Breast epithelium (tissue), 3 donors: ENCODE data around the gene LYL1.

Source experiments
- POLR2A ChIP-seq: fragments of 450-650 bp; IDR thresholded peaks from one replicate; pipeline ENCODE4 v1.6.1; 2016; ENCODE audit warnings: antibody characterized with exemption, mild to moderate bottlenecking, moderate library complexity
- TF ChIP-seq, protein P1 (sequence below), 3 donors: fragments of 450-650 bp; IDR thresholded peaks; one replicate each; pipeline ENCODE4 v1.5.1; 2016 to 2017; ENCODE audit warnings: antibody characterized with exemption in 3 of 3, mild to moderate bottlenecking in 3 of 3, moderate library complexity in 3 of 3

DNA sequence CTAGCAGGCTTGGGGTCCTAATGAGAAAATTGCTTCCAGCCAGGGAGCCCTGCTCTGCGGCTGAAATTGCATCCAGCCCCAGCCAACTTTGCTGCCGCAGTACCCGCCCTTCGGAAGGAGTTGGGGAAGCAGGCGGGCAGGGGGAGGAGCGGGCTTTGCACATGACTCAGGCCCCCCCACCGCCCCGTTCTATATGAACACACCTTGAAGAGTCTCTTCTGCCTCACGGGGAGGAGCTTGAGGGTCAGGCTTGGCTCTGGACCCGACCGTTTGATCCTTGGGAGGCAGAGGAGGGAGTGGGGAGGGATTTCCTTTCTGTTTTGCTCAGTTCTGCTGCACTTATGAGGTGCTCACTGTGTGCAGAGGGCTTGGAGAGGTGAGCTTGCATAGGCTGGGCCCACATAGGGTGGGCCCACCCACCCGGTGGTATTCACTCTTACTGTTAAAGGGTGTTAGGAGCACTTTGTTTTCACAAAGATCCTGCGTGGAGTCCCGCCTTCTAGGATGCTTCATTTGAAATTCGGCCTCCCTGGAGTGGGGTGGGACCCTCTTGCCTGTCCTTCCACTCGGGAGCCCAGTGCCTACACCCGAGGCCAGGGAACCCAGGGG, 46.5 kb downstream of the LYL1 start:
- TF ChIP-seq, protein P1, sequence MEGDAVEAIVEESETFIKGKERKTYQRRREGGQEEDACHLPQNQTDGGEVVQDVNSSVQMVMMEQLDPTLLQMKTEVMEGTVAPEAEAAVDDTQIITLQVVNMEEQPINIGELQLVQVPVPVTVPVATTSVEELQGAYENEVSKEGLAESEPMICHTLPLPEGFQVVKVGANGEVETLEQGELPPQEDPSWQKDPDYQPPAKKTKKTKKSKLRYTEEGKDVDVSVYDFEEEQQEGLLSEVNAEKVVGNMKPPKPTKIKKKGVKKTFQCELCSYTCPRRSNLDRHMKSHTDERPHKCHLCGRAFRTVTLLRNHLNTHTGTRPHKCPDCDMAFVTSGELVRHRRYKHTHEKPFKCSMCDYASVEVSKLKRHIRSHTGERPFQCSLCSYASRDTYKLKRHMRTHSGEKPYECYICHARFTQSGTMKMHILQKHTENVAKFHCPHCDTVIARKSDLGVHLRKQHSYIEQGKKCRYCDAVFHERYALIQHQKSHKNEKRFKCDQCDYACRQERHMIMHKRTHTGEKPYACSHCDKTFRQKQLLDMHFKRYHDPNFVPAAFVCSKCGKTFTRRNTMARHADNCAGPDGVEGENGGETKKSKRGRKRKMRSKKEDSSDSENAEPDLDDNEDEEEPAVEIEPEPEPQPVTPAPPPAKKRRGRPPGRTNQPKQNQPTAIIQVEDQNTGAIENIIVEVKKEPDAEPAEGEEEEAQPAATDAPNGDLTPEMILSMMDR (IDR thresholded peaks at IDR 0.05), result no peak
- no peak for TF ChIP-seq POLR2A
